ENCODE measurements around the gene KLHL15. TPM values are rescaled to one million over a fixed set of nuclear protein-coding genes. Genes with fewer than 3 reads are reported as not detected.

Gene KLHL15
- total and polyA plus RNA-seq, 2 of the 13 experiments (the other 11 are each of a cell fraction or from before 2014, with no cell fraction given): 2.8 to 5.5 TPM

GRCh38 chrX:24054182-24055042 lies 27.4 kb upstream of the KLHL15 start, which contains the start of gene EIF2S3 (continued):
- TF ChIP-seq ZNF235 (CRISPR knock-in tag; IDR thresholded peaks at IDR 0.05; ENCODE audit: borderline replicate concordance): no peak
- TF ChIP-seq SIN3A (IDR thresholded peaks at IDR 0.05; ENCODE audit: borderline replicate concordance, low read depth, low read length): no peak
- 0 out of 2 replicates have a peak, but pooled peaks have one; percentile 38 for TF ChIP-seq KDM5B (CRISPR knock-in tag; IDR thresholded peaks at IDR 0.05; ENCODE audit: borderline replicate concordance)
- no peak for TF ChIP-seq U2AF2 (IDR thresholded peaks at IDR 0.05; ENCODE audit: low read depth, low read length)
- no peak for TF ChIP-seq PBX3 (CRISPR knock-in tag; IDR thresholded peaks at IDR 0.05; ENCODE audit: borderline replicate concordance)
- no peak for TF ChIP-seq ZNF333 (CRISPR knock-in tag; IDR thresholded peaks at IDR 0.05; ENCODE audit: borderline replicate concordance)
- TF ChIP-seq MIER3 (CRISPR knock-in tag; IDR thresholded peaks at IDR 0.05; ENCODE audit: borderline replicate concordance): no peak
- TF ChIP-seq PRMT3 (CRISPR knock-in tag; IDR thresholded peaks at IDR 0.05; ENCODE audit: borderline replicate concordance, low read depth): no peak
- TF ChIP-seq, protein P1, sequence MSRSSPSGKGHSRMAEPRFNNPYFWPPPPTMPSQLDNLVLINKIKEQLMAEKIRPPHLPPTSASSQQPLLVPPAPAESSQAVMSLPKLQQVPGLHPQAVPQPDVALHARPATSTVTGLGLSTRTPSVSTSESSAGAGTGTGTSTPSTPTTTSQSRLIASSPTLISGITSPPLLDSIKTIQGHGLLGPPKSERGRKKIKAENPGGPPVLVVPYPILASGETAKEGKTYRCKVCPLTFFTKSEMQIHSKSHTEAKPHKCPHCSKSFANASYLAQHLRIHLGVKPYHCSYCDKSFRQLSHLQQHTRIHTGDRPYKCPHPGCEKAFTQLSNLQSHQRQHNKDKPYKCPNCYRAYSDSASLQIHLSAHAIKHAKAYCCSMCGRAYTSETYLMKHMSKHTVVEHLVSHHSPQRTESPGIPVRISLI (CRISPR knock-in tag; IDR thresholded peaks at IDR 0.05; ENCODE audit: borderline replicate concordance): peak; percentile 91
- TF ChIP-seq STAG1 (CRISPR knock-in tag; IDR thresholded peaks at IDR 0.05): no peak
- TF ChIP-seq ZNF709 (CRISPR knock-in tag; IDR thresholded peaks at IDR 0.05): no peak
- TF ChIP-seq PAF1 (CRISPR knock-in tag; IDR thresholded peaks at IDR 0.05): no peak
- TF ChIP-seq ZNF224 (CRISPR knock-in tag; IDR thresholded peaks at IDR 0.05): no peak
- no peak for TF ChIP-seq ZNF629 (CRISPR knock-in tag; conservative IDR thresholded peaks at IDR 0.05)
- 0 out of 2 replicates have a peak, but pooled peaks have one; percentile 34 for TF ChIP-seq ZNF784 (CRISPR knock-in tag; IDR thresholded peaks at IDR 0.05; ENCODE audit: borderline replicate concordance)
- TF ChIP-seq NFRKB (IDR thresholded peaks at IDR 0.05): no peak
- TF ChIP-seq, protein P2, sequence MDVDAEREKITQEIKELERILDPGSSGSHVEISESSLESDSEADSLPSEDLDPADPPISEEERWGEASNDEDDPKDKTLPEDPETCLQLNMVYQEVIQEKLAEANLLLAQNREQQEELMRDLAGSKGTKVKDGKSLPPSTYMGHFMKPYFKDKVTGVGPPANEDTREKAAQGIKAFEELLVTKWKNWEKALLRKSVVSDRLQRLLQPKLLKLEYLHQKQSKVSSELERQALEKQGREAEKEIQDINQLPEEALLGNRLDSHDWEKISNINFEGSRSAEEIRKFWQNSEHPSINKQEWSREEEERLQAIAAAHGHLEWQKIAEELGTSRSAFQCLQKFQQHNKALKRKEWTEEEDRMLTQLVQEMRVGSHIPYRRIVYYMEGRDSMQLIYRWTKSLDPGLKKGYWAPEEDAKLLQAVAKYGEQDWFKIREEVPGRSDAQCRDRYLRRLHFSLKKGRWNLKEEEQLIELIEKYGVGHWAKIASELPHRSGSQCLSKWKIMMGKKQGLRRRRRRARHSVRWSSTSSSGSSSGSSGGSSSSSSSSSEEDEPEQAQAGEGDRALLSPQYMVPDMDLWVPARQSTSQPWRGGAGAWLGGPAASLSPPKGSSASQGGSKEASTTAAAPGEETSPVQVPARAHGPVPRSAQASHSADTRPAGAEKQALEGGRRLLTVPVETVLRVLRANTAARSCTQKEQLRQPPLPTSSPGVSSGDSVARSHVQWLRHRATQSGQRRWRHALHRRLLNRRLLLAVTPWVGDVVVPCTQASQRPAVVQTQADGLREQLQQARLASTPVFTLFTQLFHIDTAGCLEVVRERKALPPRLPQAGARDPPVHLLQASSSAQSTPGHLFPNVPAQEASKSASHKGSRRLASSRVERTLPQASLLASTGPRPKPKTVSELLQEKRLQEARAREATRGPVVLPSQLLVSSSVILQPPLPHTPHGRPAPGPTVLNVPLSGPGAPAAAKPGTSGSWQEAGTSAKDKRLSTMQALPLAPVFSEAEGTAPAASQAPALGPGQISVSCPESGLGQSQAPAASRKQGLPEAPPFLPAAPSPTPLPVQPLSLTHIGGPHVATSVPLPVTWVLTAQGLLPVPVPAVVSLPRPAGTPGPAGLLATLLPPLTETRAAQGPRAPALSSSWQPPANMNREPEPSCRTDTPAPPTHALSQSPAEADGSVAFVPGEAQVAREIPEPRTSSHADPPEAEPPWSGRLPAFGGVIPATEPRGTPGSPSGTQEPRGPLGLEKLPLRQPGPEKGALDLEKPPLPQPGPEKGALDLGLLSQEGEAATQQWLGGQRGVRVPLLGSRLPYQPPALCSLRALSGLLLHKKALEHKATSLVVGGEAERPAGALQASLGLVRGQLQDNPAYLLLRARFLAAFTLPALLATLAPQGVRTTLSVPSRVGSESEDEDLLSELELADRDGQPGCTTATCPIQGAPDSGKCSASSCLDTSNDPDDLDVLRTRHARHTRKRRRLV (CRISPR knock-in tag; IDR thresholded peaks at IDR 0.05): no peak
- TF ChIP-seq ZNF562 (CRISPR knock-in tag; IDR thresholded peaks at IDR 0.05; ENCODE audit: borderline replicate concordance): no peak
- TF ChIP-seq ZNF460 (CRISPR knock-in tag; IDR thresholded peaks at IDR 0.05; ENCODE audit: borderline replicate concordance): no peak
- TF ChIP-seq ZNF746 (CRISPR knock-in tag; IDR thresholded peaks at IDR 0.05): 0 out of 2 replicates have a peak, but pooled peaks have one; percentile 29

Data from HepG2 (cell line).